BLaER1 treated with 17β-estradiol and CSF1 and Interleukin-3, amounts not matched to agents 10 nM and 100 nM (cell line): ENCODE data around the gene FIBIN.

Experiments
- H3K27ac ChIP-seq, 11 experiments: shearing (Covaris generic); formaldehyde crosslinking; 2 replicates each; pipeline ENCODE4 v1.8.1; 2022
- H3K27me3 ChIP-seq, 11 experiments: shearing (Covaris generic); formaldehyde crosslinking; 2 replicates each; pipeline ENCODE4 v1.8.1; 2022
- H3K36me3 ChIP-seq, 11 experiments: shearing (Covaris generic); formaldehyde crosslinking; 2 replicates each; pipeline ENCODE4 v1.8.1; 2022
- H3K4me1 ChIP-seq, 10 experiments: shearing (Covaris generic); formaldehyde crosslinking; 2 replicates each; pipeline ENCODE4 v1.8.1; 2022
- H3K4me2 ChIP-seq, 11 experiments: shearing (Covaris generic); formaldehyde crosslinking; 2 replicates each; pipeline ENCODE4 v1.8.1; 2022
- H3K4me3 ChIP-seq, 10 experiments: shearing (Covaris generic); formaldehyde crosslinking; 2 replicates each; pipeline ENCODE4 v1.8.1; 2022
- H3K9ac ChIP-seq, 11 experiments: shearing (Covaris generic); formaldehyde crosslinking; 2 replicates each; pipeline ENCODE4 v1.8.1; 2022
- H3K9me3 ChIP-seq, 11 experiments: shearing (Covaris generic); formaldehyde crosslinking; replicated peaks in 1 of 11; 2 replicates each; pipeline ENCODE4 v1.8.1; 2022
- H4K20me1 ChIP-seq, 11 experiments: shearing (Covaris generic); formaldehyde crosslinking; 2 replicates each; pipeline ENCODE4 v1.8.1; 2022
- Cebpa-rat ChIP-seq, 11 experiments: shearing (Covaris generic); IDR thresholded peaks; 2 replicates each; pipeline ENCODE4 v1.8.1; 2022

Gene FIBIN

DNA sequence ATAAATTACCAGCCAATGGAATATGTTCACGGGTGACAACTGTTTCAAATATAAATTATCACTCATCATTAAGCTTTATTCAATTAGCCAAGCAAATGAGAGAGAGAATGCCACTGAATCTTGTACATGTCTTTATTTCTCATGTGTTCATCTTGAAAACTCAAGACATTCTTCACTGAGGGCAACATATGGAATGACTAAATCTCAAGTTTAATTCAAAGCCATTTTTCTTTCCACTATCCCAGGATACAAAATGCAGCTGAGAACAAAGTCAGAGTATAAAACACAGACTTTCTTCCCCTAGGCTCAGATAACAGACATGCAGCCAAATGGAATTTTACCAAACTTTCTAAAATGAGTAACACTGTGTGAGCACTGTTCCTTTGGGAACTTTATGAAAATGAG is 34.7 kb downstream of the FIBIN start:
- no peaks in the 10 kb centered on the region for H3K27me3 ChIP-seq
- H3K4me1 ChIP-seq = no peaks in the 10 kb centered on the region
- no peak for TF ChIP-seq Cebpa-rat (IDR thresholded peaks at IDR 0.05)

GRCh38 chr11:27029966-27030365 is 36.1 kb downstream of the FIBIN start:
- TF ChIP-seq Cebpa-rat (IDR thresholded peaks at IDR 0.05) = no peak
- Histone ChIP-seq H3K27me3 (no peaks in the 10 kb centered on the region), H4K20me1 (no peaks in the 10 kb centered on the region), H3K9ac (no peak overlapping the region), H3K4me3 (no peak overlapping the region), H3K9me3 (0 out of 22 replicates have a peak, but pooled peaks cover 0 to under 1% (median 0%) of the 10 kb centered on the region in 11 experiments), H3K4me1 (no peaks in the 10 kb centered on the region), H3K27ac (no peak overlapping the region), H3K36me3 (no peaks in the 10 kb centered on the region), H3K4me2 (no peak overlapping the region)

More for the DNA sequence above, 34.7 kb downstream of the FIBIN start:
- no peaks in the 10 kb centered on the region for H3K9me3 ChIP-seq
- no peak overlapping the region for H3K27ac ChIP-seq
- no peaks in the 10 kb centered on the region for H4K20me1 ChIP-seq
- no peak overlapping the region for H3K9ac ChIP-seq
- H3K36me3 ChIP-seq = no peaks in the 10 kb centered on the region
- no peak overlapping the region for H3K4me2 ChIP-seq
- H3K4me3 ChIP-seq = no peak overlapping the region

DNA sequence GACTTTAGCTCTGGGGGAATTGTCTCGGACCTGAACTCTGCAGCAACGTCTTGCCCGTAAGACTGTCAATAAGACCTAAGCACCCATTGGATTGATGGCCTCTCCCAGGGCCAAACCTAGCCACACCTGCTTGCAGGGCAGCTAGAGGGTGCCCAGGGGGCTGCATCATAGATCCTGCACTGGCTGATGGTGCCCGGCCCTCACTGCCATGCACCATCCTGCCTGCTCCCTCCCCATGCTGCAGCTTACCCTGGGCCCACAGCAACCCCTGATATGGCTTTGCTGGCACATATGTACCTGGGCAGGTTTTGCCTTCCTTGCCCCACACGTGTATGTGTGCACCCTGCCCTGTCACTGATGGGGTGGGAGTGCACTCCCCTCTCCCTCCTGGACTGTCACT is 37.8 kb downstream of the FIBIN start:
- H3K9me3 ChIP-seq = peaks cover 0 to 4% (median 0%) of the 10 kb centered on the region in 11 experiments; a peak in 1 of 22 replicates
- no peak overlapping the region for H3K27ac ChIP-seq
- TF ChIP-seq Cebpa-rat (IDR thresholded peaks at IDR 0.05) = no peak
- H3K4me3 ChIP-seq = no peak overlapping the region
- no peak overlapping the region for H3K4me2 ChIP-seq
- no peaks in the 10 kb centered on the region for H3K36me3 ChIP-seq
- H3K4me1 ChIP-seq = no peaks in the 10 kb centered on the region
- H4K20me1 ChIP-seq = no peaks in the 10 kb centered on the region
- H3K9ac ChIP-seq = no peak overlapping the region
- H3K27me3 ChIP-seq = no peaks in the 10 kb centered on the region

DNA sequence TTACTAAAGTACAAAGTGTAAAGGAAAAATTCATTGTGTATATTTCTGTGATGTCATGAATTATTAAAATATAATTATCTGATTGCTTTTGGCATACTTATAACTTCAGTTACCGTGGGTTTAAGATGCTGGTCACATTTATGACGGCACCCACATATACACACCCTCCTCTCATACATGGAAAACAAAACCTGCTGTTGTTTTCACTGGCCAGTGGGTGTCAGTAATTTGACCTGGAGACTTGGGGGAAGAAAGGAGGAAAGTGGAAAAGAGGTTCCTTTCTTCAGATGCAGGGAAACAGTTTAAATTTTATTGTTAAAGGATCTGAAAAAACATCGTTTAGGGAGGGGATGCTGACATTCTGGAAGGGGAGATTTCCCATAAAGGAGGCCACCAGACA is 46.0 kb downstream of the FIBIN start:
- peaks cover 0 to 8% (median 0%) of the 10 kb centered on the region in 10 experiments; a peak in 3 of 20 replicates for H3K4me1 ChIP-seq
- TF ChIP-seq Cebpa-rat (IDR thresholded peaks at IDR 0.05) = no peak
- H3K4me2 ChIP-seq = no peak overlapping the region
- peaks cover 0 to 17% (median 7%) of the 10 kb centered on the region in 11 experiments; a peak in 8 of 22 replicates for H3K9me3 ChIP-seq
- H3K4me3 ChIP-seq = no peak overlapping the region
- H3K36me3 ChIP-seq = no peaks in the 10 kb centered on the region
- H3K9ac ChIP-seq = no peak overlapping the region
- no peak overlapping the region for H3K27ac ChIP-seq
- H4K20me1 ChIP-seq = no peaks in the 10 kb centered on the region
- H3K27me3 ChIP-seq = no peaks in the 10 kb centered on the region

GRCh38 chr11:27040302-27041115 is 46.6 kb downstream of the FIBIN start, which contains the start of gene BBOX1:
Gene BBOX1, plus strand, starts transcription at chr11:27040815. Its CDS starts 14,616 bp downstream, at chr11:27055431.
- H3K4me2 ChIP-seq = no peak within 1 kb of the TSS
- no peaks in the 10 kb centered on the region for H3K27me3 ChIP-seq
- H3K27ac ChIP-seq = no peak within 1 kb of the TSS

DNA sequence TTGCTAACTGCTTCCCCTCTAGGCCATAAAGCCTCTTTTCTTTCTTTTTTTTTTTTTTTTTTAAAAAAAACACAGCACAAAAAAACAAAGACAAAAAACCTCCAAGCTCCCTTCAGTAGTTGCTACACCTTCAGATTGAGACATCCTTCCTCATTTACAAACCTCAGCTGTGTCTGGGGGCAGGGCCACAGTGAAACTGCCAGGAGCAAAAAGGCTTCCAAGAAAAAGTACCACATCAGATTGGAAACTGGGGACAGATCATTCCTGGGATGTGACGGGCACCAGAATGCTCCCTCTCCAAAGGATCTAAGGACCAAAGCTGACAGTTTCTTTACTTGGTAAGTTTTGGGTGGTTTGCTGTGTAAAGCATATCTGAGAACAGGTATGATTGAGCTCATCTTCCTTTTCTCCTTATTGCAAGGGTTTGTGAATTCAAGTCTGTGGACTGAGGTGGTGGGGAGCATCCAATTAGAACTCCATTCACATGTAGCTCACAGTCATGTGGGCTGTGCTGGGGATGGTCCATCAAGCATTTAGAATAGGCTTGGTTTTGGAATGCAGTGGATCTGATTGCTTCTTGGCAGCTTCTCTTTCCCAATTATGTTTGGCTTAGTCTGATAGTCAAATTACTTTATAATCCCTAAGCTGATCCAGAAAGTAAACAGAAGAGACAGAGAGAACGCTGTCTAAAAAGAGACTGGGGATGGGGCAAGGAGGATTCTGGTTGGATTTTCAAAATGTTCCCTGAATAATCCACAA is 47.4 kb downstream of the FIBIN start:
- no peak overlapping the region for H3K4me3 ChIP-seq
- no peaks in the 10 kb centered on the region for H3K27me3 ChIP-seq
- no peak overlapping the region for H3K4me2 ChIP-seq
- no peak overlapping the region for H3K9ac ChIP-seq
- H3K4me1 ChIP-seq = peaks cover 0 to 8% (median 0%) of the 10 kb centered on the region in 10 experiments; a peak in 3 of 20 replicates
- no peak overlapping the region for H3K27ac ChIP-seq
- H3K9me3 ChIP-seq = peaks cover 0 to 17% (median 5%) of the 10 kb centered on the region in 11 experiments; a peak in 8 of 22 replicates
- no peak for TF ChIP-seq Cebpa-rat (IDR thresholded peaks at IDR 0.05)
- H4K20me1 ChIP-seq = no peaks in the 10 kb centered on the region
- no peaks in the 10 kb centered on the region for H3K36me3 ChIP-seq

More at GRCh38 chr11:27040302-27041115, 46.6 kb downstream of the FIBIN start, which contains the start of gene BBOX1:
- no peak for TF ChIP-seq Cebpa-rat (IDR thresholded peaks at IDR 0.05)
- Histone ChIP-seq H3K4me3 (no peak within 1 kb of the TSS), H3K9me3 (peaks cover 0 to 17% (median 6%) of the 10 kb centered on the region in 11 experiments; a peak in 8 of 22 replicates), H4K20me1 (no peaks in the 10 kb centered on the region), H3K36me3 (no peaks in the 10 kb centered on the region), H3K4me1 (peaks cover 0 to 8% (median 0%) of the 10 kb centered on the region in 10 experiments; a peak in 3 of 20 replicates), H3K9ac (no peak within 1 kb of the TSS)
